ENCODE results near the gene PDE8B.

Gene PDE8B

GRCh38 chr5:77366717-77367500 is 156.4 kb downstream of the PDE8B start:
- no peak for DNase-seq (ENCODE audit: low read depth)
- TF ChIP-seq CTCF (conservative IDR thresholded peaks at IDR 0.05; ENCODE audit: low read depth, low read length), result no peak
- H3K4me3 ChIP-seq (ENCODE audit: low read length), result no peak overlapping the region

- peak; percentile 14 for DNase-seq (ENCODE audit: low read depth)
- H3K4me3 ChIP-seq (ENCODE audit: low read length), result no peak overlapping the region
- TF ChIP-seq CTCF (conservative IDR thresholded peaks at IDR 0.05; ENCODE audit: low read depth, low read length), result no peak
Observed at GRCh38 chr5:77367741-77368140, 157.3 kb downstream of the PDE8B start.

DNA sequence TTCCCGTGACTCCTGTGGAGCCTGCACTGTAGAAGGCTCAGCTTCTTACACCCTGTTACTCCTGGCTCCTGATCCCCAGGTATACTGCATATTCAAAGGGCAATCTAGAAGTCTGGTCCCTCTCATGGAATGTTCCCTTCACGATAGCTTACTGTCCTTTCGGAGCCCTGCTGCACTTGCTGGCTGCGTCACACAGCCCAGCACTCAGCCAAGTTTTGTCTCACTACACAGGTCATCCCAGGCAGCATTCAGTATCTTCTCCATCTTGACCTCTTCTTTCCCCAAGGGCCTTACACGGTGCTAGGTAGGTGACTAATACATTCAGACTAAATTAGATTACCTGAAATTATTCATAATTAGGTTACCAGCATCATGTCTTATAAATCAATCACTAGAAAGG is 157.9 kb downstream of the PDE8B start:
- DNase-seq (ENCODE audit: low read depth), result no peak
- no peak for TF ChIP-seq CTCF (conservative IDR thresholded peaks at IDR 0.05; ENCODE audit: low read depth, low read length)
- H3K4me3 ChIP-seq (ENCODE audit: low read length), result no peak overlapping the region

- no peak for TF ChIP-seq CTCF (conservative IDR thresholded peaks at IDR 0.05; ENCODE audit: low read depth, low read length)
- no peak for DNase-seq (ENCODE audit: low read depth)
- no peak overlapping the region for H3K4me3 ChIP-seq (ENCODE audit: low read length)
Observed at GRCh38 chr5:77369566-77369965, 159.1 kb downstream of the PDE8B start.

GRCh38 chr5:77374686-77375085 is 164.2 kb downstream of the PDE8B start:
- DNase-seq (ENCODE audit: low read depth), result no peak
- no peak for TF ChIP-seq CTCF (conservative IDR thresholded peaks at IDR 0.05; ENCODE audit: low read depth, low read length)
- no peak overlapping the region for H3K4me3 ChIP-seq (ENCODE audit: low read length)

DNA sequence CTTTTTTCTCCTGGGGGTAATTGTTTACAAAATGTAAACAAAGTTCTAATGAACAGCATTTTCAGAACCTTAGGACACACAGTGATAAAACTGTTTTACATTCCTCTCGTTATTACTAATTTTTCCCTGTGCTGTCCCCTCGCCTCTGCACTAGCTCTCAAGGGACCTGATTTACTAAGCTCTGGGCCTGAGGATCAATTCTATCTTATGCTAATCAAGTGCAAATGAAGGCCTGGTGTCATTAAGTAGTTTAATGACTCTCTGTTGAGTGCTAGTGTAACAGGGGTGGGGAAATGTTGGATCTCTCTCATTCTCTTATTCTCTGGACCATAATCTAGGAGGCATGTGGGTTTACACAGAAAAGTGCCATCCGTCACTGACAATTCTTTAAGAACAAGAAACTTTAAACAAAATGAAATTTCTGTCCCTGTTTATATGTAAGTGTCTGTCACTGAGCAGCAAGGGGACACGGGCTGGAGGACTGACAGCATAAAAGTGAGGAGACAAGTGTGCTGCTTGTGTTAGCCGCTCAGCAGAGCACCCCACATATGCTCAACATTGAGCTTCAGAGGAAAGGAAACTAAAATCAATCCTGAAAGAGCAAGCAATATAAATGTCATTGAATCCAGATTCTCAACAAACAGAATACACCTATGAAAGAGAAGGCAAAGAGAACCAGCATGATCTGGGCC is 166.3 kb downstream of the PDE8B start:
- TF ChIP-seq CTCF (conservative IDR thresholded peaks at IDR 0.05; ENCODE audit: low read depth, low read length), result no peak
- no peak for DNase-seq (ENCODE audit: low read depth)
- no peak overlapping the region for H3K4me3 ChIP-seq (ENCODE audit: low read length)
